A673 (cell line): ENCODE results near the gene CNGA3. TPM values are rescaled to one million over a fixed set of nuclear protein-coding genes. Genes with fewer than 3 reads are reported as not detected.
"Not testable (repeated sequence)": the region's sequence is repeated elsewhere in the genome, so short reads cannot be mapped to it uniquely, and the experiment has no call there.

Source experiments
- BruUV-seq: library from RNA; stranded (reverse); fragments of 400-500 nt; replicated peaks from 2 replicates; lab custom pipeline; 2021; lab: Mats Ljungman, UMichigan
- CTCF ChIA-PET: fragments of 300-600 bp; sonication (Branson Sonifier 250); formaldehyde crosslinking; loops from one replicate; lab custom pipeline; 2022; ENCODE audit warnings: antibody characterized with exemption; lab: Charles Lee
- POLR2A ChIA-PET: fragments of 300-600 bp; sonication (Branson Sonifier 250); formaldehyde crosslinking; loops from one replicate; lab custom pipeline; 2022; ENCODE audit warnings: antibody characterized with exemption; ENCODE audit not compliant: low non-redundant PET; lab: Charles Lee
- DNase-seq: peaks from one replicate; pipeline ENCODE4 v3.0.0-alpha.2; 2015; ENCODE audit warnings: low spot score
- H3K27ac ChIP-seq: fragments of 200-600 bp; sonication (generic); 2 replicates; pipeline ENCODE4 v1.5.1; 2016; ENCODE audit warnings: mixed run types, low read depth, mild to moderate bottlenecking, mixed read lengths, antibody characterized with exemption, low read length; ENCODE audit not compliant: poor library complexity, severe bottlenecking
- H3K27me3 ChIP-seq: fragments of 200-600 bp; sonication (generic); replicated peaks from 2 replicates; pipeline ENCODE4 v1.6.1; 2017; ENCODE audit warnings: mixed run types, low read depth, mild to moderate bottlenecking, mixed read lengths, antibody characterized with exemption, low read length; ENCODE audit not compliant: insufficient read depth, poor library complexity
- H3K36me3 ChIP-seq: fragments of 200-600 bp; sonication (generic); 2 replicates; pipeline ENCODE4 v1.6.1; 2016; ENCODE audit warnings: mixed run types, mild to moderate bottlenecking, mixed read lengths, antibody characterized with exemption, low read length; ENCODE audit not compliant: insufficient read depth, poor library complexity, severe bottlenecking
- H3K4me1 ChIP-seq: fragments of 200-600 bp; sonication (generic); 2 replicates; pipeline ENCODE4 v1.6.1; 2017; ENCODE audit warnings: mixed run types, mild to moderate bottlenecking, mixed read lengths, antibody characterized with exemption, low read length; ENCODE audit not compliant: insufficient read depth, poor library complexity, severe bottlenecking
- H3K4me3 ChIP-seq: fragments of 200-600 bp; sonication (generic); 2 replicates; pipeline ENCODE4 v1.5.1; 2016; ENCODE audit warnings: low read depth, mixed run types, mild to moderate bottlenecking, mixed read lengths, low read length; ENCODE audit not compliant: poor library complexity, severe bottlenecking
- H3K9me3 ChIP-seq: fragments of 200-600 bp; sonication (generic); 2 replicates; pipeline ENCODE4 v1.6.1; 2016; ENCODE audit warnings: mixed run types, low read depth, mild to moderate bottlenecking, mixed read lengths, antibody characterized with exemption, low read length; ENCODE audit not compliant: poor library complexity, severe bottlenecking
- EZH2 ChIP-seq: fragments of 200-600 bp; sonication (generic); IDR thresholded peaks from 2 replicates; pipeline ENCODE4 v1.6.1; 2017; ENCODE audit warnings: borderline replicate concordance, low read depth, mild to moderate bottlenecking, mixed read lengths, antibody characterized with exemption, low read length; ENCODE audit not compliant: poor library complexity, severe bottlenecking
- intact Hi-C: fragments of 100-400 bp; cut with micrococcal nuclease; formaldehyde crosslinking; loops from one replicate; pipeline ENCODE4 v1.10.0; 2022; ENCODE audit not compliant: unreplicated experiment
- total RNA-seq: library from RNA; stranded (reverse); gene quantifications from 2 replicates; pipeline ENCODE4 v1.2.3, GENCODE V29; 2021
- TF ChIP-seq, protein P1 (sequence below): fragments of 300-800, 200-600 bp; sonication (generic); conservative IDR thresholded peaks from 2 replicates; pipeline ENCODE4 v1.5.1; 2017; ENCODE audit warnings: low read depth, mild to moderate bottlenecking, antibody characterized with exemption, low read length, moderate library complexity, mixed read lengths

Gene CNGA3
- total RNA-seq, 1 experiment from 2014 or later = not detected

DNA sequence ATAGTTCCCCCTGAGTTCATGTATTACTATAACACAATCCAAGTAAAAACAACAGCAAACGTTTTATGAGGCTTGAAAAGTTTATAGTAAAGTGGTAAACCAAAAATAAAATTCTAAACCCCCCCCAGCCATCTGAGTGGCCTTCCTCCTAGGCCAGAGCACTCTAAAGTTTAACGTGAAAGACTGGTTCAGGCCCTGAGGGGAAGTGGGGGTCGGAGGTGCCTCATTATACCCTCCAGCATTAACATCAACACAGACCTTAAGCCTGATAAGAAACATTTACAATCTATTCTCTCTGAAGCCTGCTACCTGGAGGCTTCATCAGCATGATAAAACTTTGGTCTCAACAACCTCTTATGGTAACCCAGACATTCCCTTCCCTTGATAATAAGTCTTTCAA, 29.0 kb upstream of the CNGA3 start:
- no peak for DNase-seq
- peaks cover 11% of the 10 kb centered on the region for H3K27me3 ChIP-seq
- no peak overlapping the region for H3K4me3 ChIP-seq
- H3K27ac ChIP-seq = no peak overlapping the region
- no peaks in the 10 kb centered on the region for H3K4me1 ChIP-seq
- CTCF ChIA-PET = no interaction called here
- no peak for TF ChIP-seq EZH2
- TF ChIP-seq, protein P1, sequence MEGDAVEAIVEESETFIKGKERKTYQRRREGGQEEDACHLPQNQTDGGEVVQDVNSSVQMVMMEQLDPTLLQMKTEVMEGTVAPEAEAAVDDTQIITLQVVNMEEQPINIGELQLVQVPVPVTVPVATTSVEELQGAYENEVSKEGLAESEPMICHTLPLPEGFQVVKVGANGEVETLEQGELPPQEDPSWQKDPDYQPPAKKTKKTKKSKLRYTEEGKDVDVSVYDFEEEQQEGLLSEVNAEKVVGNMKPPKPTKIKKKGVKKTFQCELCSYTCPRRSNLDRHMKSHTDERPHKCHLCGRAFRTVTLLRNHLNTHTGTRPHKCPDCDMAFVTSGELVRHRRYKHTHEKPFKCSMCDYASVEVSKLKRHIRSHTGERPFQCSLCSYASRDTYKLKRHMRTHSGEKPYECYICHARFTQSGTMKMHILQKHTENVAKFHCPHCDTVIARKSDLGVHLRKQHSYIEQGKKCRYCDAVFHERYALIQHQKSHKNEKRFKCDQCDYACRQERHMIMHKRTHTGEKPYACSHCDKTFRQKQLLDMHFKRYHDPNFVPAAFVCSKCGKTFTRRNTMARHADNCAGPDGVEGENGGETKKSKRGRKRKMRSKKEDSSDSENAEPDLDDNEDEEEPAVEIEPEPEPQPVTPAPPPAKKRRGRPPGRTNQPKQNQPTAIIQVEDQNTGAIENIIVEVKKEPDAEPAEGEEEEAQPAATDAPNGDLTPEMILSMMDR = no peak
- no TSS peak for BruUV-seq
- POLR2A ChIA-PET = no interaction called here
- intact Hi-C loops = no loop called here
- H3K36me3 ChIP-seq = no peaks in the 10 kb centered on the region
- peaks cover 16% of the 10 kb centered on the region for H3K9me3 ChIP-seq

- H3K27ac ChIP-seq, H3K4me1 ChIP-seq, POLR2A ChIA-PET, H3K27me3 ChIP-seq, intact Hi-C loops, BruUV-seq, H3K36me3 ChIP-seq, DNase-seq, CTCF ChIA-PET, H3K4me3 ChIP-seq: not testable (repeated sequence)
- H3K9me3 ChIP-seq = peaks cover 25% of the 10 kb centered on the region
Observed at GRCh38 chr2:98320171-98320570, 26.1 kb upstream of the CNGA3 start.

DNA sequence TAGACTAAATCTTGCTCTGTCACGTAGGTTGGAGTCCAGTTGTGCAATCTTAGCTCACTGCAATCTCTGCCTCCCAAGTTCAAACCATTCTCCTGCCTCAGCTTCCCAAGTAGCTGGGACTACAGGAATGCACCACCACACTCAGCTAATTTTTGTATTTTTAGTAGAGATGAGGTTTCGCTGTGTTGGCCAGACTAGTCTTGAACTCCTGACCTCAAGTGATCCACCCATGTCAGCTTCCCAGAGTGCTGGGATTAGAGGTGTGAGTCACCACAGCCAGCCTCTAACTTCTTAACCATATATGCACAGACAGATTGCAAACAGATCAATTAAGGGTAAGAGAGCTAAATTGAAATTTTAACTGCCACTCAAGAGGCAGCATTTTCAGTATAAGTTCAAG, 22.1 kb upstream of the CNGA3 start:
- no peak overlapping the region for H3K27ac ChIP-seq
- POLR2A ChIA-PET = no interaction called here
- H3K4me1 ChIP-seq = no peaks in the 10 kb centered on the region
- TF ChIP-seq EZH2 = no peak
- TF ChIP-seq, protein P1 = no peak
- no peak overlapping the region for H3K4me3 ChIP-seq
- peaks cover 29% of the 10 kb centered on the region for H3K9me3 ChIP-seq
- H3K27me3 ChIP-seq = peaks cover 4% of the 10 kb centered on the region
- CTCF ChIA-PET = no interaction called here
- no peak for DNase-seq
- no TSS peak for BruUV-seq
- intact Hi-C loops = no loop called here
- no peaks in the 10 kb centered on the region for H3K36me3 ChIP-seq

DNA sequence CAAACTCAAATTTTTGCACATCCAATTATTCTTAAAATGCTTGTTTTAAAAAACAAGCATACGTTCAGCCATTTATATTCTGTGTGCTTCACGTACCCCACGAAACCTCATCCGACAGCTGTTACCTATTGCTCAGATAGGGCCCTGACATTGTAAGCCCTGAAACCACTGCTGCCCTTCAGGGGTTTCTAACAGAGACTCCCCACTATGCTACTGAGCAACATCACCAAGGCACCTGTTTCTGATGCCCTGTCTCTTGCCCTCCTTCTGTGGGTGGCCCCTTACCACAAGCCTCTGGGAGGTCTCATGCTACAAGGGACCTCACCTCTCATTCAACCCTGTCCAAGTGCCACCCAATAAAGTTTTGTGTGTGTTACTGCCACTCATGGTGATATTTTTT, 18.5 kb upstream of the CNGA3 start:
- DNase-seq = no peak
- ChIA-PET CTCF (no interaction called here), POLR2A (no interaction called here)
- Histone ChIP-seq H3K4me3 (no peak overlapping the region), H3K27me3 (peaks cover 8% of the 10 kb centered on the region), H3K27ac (no peak overlapping the region), H3K4me1 (no peaks in the 10 kb centered on the region), H3K9me3 (peaks cover 13% of the 10 kb centered on the region), H3K36me3 (no peaks in the 10 kb centered on the region)
- intact Hi-C loops = no loop called here
- no TSS peak for BruUV-seq
- TF ChIP-seq, protein P1 = no peak
- TF ChIP-seq EZH2 = no peak
